H1 (cell line): ENCODE data around the gene FASTKD3. TPM values are rescaled to one million over a fixed set of nuclear protein-coding genes. Genes with fewer than 3 reads are reported as not detected.

Experiments used
- CTCF ChIA-PET: fragments of 300-600 bp; sonication (Branson Sonifier 250); formaldehyde crosslinking; loops from one replicate; lab custom pipeline; 2021; ENCODE audit not compliant: partially characterized antibody; lab: Charles Lee
- POLR2A ChIA-PET: fragments of 300-600 bp; sonication (Branson Sonifier 250); formaldehyde crosslinking; loops from one replicate; lab custom pipeline; 2021; ENCODE audit warnings: inconsistent platforms; ENCODE audit not compliant: partially characterized antibody; lab: Charles Lee
- DNase-seq, 2 experiments: peaks; one replicate each; pipeline versions ENCODE4 v3.0.0 to v3.0.0-alpha.2; 2010 to 2022; ENCODE audit warnings: low spot score in 2 of 2, low read depth in 1 of 2, mixed read lengths in 1 of 2
- FAIRE-seq: peaks from 2 replicates; lab custom pipeline; 2011; peaks lifted over from hg19 to GRCh38; lab: Jason Lieb, UNC
- H2AFZ ChIP-seq: 2 replicates; pipeline ENCODE4 v1.8.1; 2012; ENCODE audit warnings: low read length, inconsistent platforms
- H2AK5ac ChIP-seq: 2 replicates; pipeline ENCODE4 v1.6.1; 2013; ENCODE audit warnings: low read depth, low read length
- H2BK120ac ChIP-seq: replicated peaks from 2 replicates; pipeline ENCODE3; 2013; ENCODE audit warnings: low read depth, low read length, inconsistent platforms
- H2BK12ac ChIP-seq: 2 replicates; pipeline ENCODE4 v1.6.1; 2013; ENCODE audit warnings: low read depth, low read length
- H2BK15ac ChIP-seq: 2 replicates; pipeline ENCODE4 v1.6.1; 2013; ENCODE audit warnings: low read length
- H2BK20ac ChIP-seq: 2 replicates; pipeline ENCODE4 v1.6.1; 2013; ENCODE audit warnings: low read length
- H2BK5ac ChIP-seq: 2 replicates; pipeline ENCODE4 v1.6.1; 2013; ENCODE audit warnings: low read depth, low read length
- H3K14ac ChIP-seq: 2 replicates; pipeline ENCODE4 v1.6.1; 2013; ENCODE audit warnings: inconsistent platforms; ENCODE audit not compliant: insufficient read length
- H3K18ac ChIP-seq: 2 replicates; pipeline ENCODE4 v1.6.1; 2013; ENCODE audit warnings: low read length; ENCODE audit errors: extremely low read depth
- H3K23ac ChIP-seq: 2 replicates; pipeline ENCODE4 v1.6.1; 2013; ENCODE audit warnings: inconsistent platforms; ENCODE audit not compliant: insufficient read length
- H3K23me2 ChIP-seq: 2 replicates; pipeline ENCODE4 v1.6.1; 2013; ENCODE audit warnings: low read depth, low read length
- H3K27ac ChIP-seq: 2 replicates; pipeline ENCODE4 v1.6.1; 2011; ENCODE audit warnings: low read depth, low read length, inconsistent platforms
- H3K27me3 ChIP-seq, 4 experiments: replicated peaks in 1 of 4; 1 replicate in 1 of 4; 2 replicates in 3 of 4; pipeline versions ENCODE4 v1.6.1 to v1.8.1; 2011 to 2013; ENCODE audit warnings: low read length in 3 of 4, mild to moderate bottlenecking in 3 of 4, inconsistent platforms in 2 of 4, mixed read lengths in 2 of 4, moderate library complexity in 1 of 4; ENCODE audit not compliant: control insufficient read depth in 3 of 4, insufficient read depth in 3 of 4; ENCODE audit errors: extremely low read depth in 1 of 4
- H3K36me3 ChIP-seq, 4 experiments: 2 replicates each; pipeline versions ENCODE4 v1.6.1 to v1.8.1; 2011 to 2013; ENCODE audit warnings: mild to moderate bottlenecking in 4 of 4, low read length in 3 of 4, moderate library complexity in 2 of 4, control low read depth in 1 of 4, inconsistent platforms in 1 of 4; ENCODE audit not compliant: insufficient read depth in 4 of 4, control insufficient read depth in 2 of 4
- H3K4ac ChIP-seq: replicated peaks from 2 replicates; pipeline ENCODE3; 2013; ENCODE audit warnings: low read length, low read depth, mixed read lengths, inconsistent platforms; ENCODE audit not compliant: insufficient read length
- H3K4me1 ChIP-seq, 4 experiments: replicated peaks in 1 of 4; 1 replicate in 1 of 4; 2 replicates in 3 of 4; pipeline versions ENCODE4 v1.6.1 to v1.8.1; 2011 to 2013; ENCODE audit warnings: low read length in 3 of 4, inconsistent platforms in 2 of 4, mixed read lengths in 1 of 4; ENCODE audit not compliant: insufficient read depth in 4 of 4, control insufficient read depth in 3 of 4
- H3K4me2 ChIP-seq, 2 experiments: 2 replicates each; pipeline versions ENCODE4 v1.6.1 to v1.8.1; 2011 to 2013; ENCODE audit warnings: low read depth in 2 of 2, low read length in 2 of 2, control low read depth in 1 of 2, inconsistent platforms in 1 of 2, mild to moderate bottlenecking in 1 of 2; ENCODE audit not compliant: insufficient read depth in 1 of 2
- H3K4me3 ChIP-seq, 4 experiments: fragments of 200-600, 300-600 bp in 1 of 4; sonication (generic), shearing (Covaris generic), sonication (Bioruptor Twin) in 1 of 4; 2 replicates each; pipeline versions ENCODE4 v1.5.1 to v1.8.1; 2011 to 2016; ENCODE audit warnings: low read length in 4 of 4, low read depth in 3 of 4, control low read depth in 2 of 4, inconsistent platforms in 2 of 4, mild to moderate bottlenecking in 2 of 4, mixed read lengths in 1 of 4, moderate library complexity in 1 of 4; ENCODE audit not compliant: insufficient read depth in 2 of 4; ENCODE audit errors: extremely low read depth in 1 of 4
- H3K56ac ChIP-seq: replicated peaks from 2 replicates; pipeline ENCODE3; 2013; ENCODE audit warnings: low read depth, mild to moderate bottlenecking, mixed read lengths, low read length, inconsistent platforms; ENCODE audit not compliant: insufficient read length
- H3K79me1 ChIP-seq: 2 replicates; pipeline ENCODE4 v1.6.1; 2013; ENCODE audit warnings: low read depth, low read length, control low read depth
- H3K79me2 ChIP-seq, 2 experiments: 2 replicates each; pipeline versions ENCODE4 v1.6.1 to v1.8.1; 2012 to 2013; ENCODE audit warnings: low read length in 2 of 2, mild to moderate bottlenecking in 2 of 2, inconsistent platforms in 1 of 2; ENCODE audit not compliant: insufficient read depth in 2 of 2, control insufficient read depth in 1 of 2
- H3K9ac ChIP-seq, 4 experiments: replicated peaks in 1 of 4; 1 replicate in 1 of 4; 2 replicates in 3 of 4; pipeline versions ENCODE4 v1.6.1 to v1.8.1; 2011 to 2013; ENCODE audit warnings: low read depth in 3 of 4, low read length in 3 of 4, control low read depth in 2 of 4, mild to moderate bottlenecking in 2 of 4, moderate library complexity in 2 of 4, inconsistent platforms in 1 of 4; ENCODE audit errors: extremely low read depth in 1 of 4
- H3K9me3 ChIP-seq, 2 experiments: 2 replicates each; pipeline versions ENCODE4 v1.6.1 to v1.8.1; 2012 to 2013; ENCODE audit warnings: mild to moderate bottlenecking in 2 of 2, moderate library complexity in 2 of 2, control low read depth in 1 of 2, inconsistent platforms in 1 of 2, low read depth in 1 of 2, low read length in 1 of 2, mixed read lengths in 1 of 2; ENCODE audit not compliant: insufficient read depth in 2 of 2
- H4K20me1 ChIP-seq, 2 experiments: replicated peaks in 1 of 2; 2 replicates each; pipeline versions ENCODE3 to v1.8.1; 2011 to 2013; ENCODE audit warnings: inconsistent platforms in 2 of 2, low read length in 2 of 2, mild to moderate bottlenecking in 1 of 2; ENCODE audit not compliant: insufficient read depth in 2 of 2, control insufficient read depth in 1 of 2
- H4K5ac ChIP-seq: 2 replicates; pipeline ENCODE4 v1.6.1; 2013; ENCODE audit warnings: low read length, low read depth, mixed read lengths, inconsistent platforms; ENCODE audit not compliant: insufficient read length
- H4K8ac ChIP-seq: 2 replicates; pipeline ENCODE4 v1.8.0; 2013; ENCODE audit warnings: mild to moderate bottlenecking, moderate library complexity, low read length, inconsistent platforms; ENCODE audit not compliant: insufficient read depth; ENCODE audit errors: extremely low read depth
- H4K91ac ChIP-seq: replicated peaks from 2 replicates; pipeline ENCODE3; 2013; ENCODE audit warnings: low read length, mixed read lengths, inconsistent platforms; ENCODE audit not compliant: insufficient read length
- POLR2A ChIP-seq, 2 experiments: IDR thresholded peaks; 1 replicate in 1 of 2; 2 replicates in 1 of 2; pipeline ENCODE4 v1.6.1; 2011; ENCODE audit warnings: low read depth in 2 of 2, low read length in 2 of 2, mild to moderate bottlenecking in 2 of 2; ENCODE audit errors: control extremely low read depth in 1 of 2
- TAF7 ChIP-seq: optimal IDR thresholded peaks from 2 replicates; pipeline ENCODE3; 2011; ENCODE audit warnings: low read depth, mild to moderate bottlenecking, inconsistent platforms, low read length, moderate library complexity, borderline replicate concordance
- WGBS, 2 experiments: shearing (Covaris generic) in 1 of 2; methylation state at CpG; one replicate each; pipeline versions ENCODE4 v1.1.6 to v1.1.7; 2013 to 2015; ENCODE audit warnings: low lambda C conversion rate in 2 of 2, mixed read lengths in 2 of 2, inconsistent platforms in 1 of 2, low coverage in 1 of 2, missing lambda C conversion rate in 1 of 2; ENCODE audit not compliant: insufficient replicate concordance in 2 of 2, insufficient coverage in 1 of 2, insufficient read length in 1 of 2; ENCODE audit errors: extremely low coverage in 1 of 2, missing lambda C conversion rate in 1 of 2; 5-methylcytosine and 5-hydroxymethylcytosine counted together
- polyA plus RNA-seq, 7 experiments: library from polyadenylated mRNA; depleted of rRNA in 3 of 7; stranded (reverse) in 5 of 7; unstranded in 2 of 7; fragments of >200 nt in 5 of 7; fragments of 200-250 nt in 2 of 7; gene quantifications; 1 replicate in 5 of 7; 2 replicates in 1 of 7; 4 replicates in 1 of 7; pipeline versions ENCODE4 v1.2.1 to v1.2.3, GENCODE V29; 2011 to 2013; ENCODE audit warnings: missing spikeins in 2 of 7, mixed read lengths in 2 of 7
- total RNA-seq: library from RNA; stranded (reverse); fragmentation: NEBNext Ultra II Directional; extraction: Animal tissue kit (Norgen Biotek cat#: 25700); gene quantifications from 2 replicates; pipeline ENCODE4 v1.2.1, GENCODE V29; 2021

Gene FASTKD3
- total and polyA plus RNA-seq, 2 of the 8 experiments (the other 6 are each of a cell fraction or from before 2014, with no cell fraction given) = 5.6 to 7.6 TPM

DNA sequence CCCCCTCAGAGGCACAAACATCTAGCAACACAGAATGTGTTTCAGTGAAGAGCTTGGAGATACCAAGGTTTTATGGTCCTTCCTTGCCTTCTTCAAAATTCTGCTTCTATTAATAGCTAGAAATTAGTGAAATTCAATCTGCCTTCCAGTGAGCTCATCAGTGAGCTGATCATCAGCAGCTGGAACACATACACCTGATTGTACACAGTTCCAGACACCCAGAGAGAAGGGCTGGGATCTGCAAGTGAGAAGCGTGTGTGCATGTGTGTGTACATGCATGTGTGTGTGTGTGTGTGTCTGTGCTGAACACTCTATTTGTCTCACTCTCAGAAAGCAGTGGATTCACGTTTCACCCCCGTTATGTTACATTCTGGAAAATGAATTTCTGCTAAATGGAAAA, 46.4 kb downstream of the FASTKD3 start:
- Histone ChIP-seq H3K9ac (no peak overlapping the region), H2BK15ac (no peak overlapping the region), H3K79me1 (no peaks in the 10 kb centered on the region), H3K79me2 (no peaks in the 10 kb centered on the region), H3K27me3 (peaks cover 0 to 2% (median 0%) of the 10 kb centered on the region in 4 experiments; a peak in 1 of 7 replicates), H2AK5ac (no peak overlapping the region), H3K18ac (no peak overlapping the region), H3K14ac (no peak overlapping the region), H3K4me1 (no peaks in the 10 kb centered on the region), H2BK20ac (no peak overlapping the region), H3K4ac (no peak overlapping the region), H2BK5ac (no peak overlapping the region), H3K36me3 (peaks cover 0 to 39% (median 14%) of the 10 kb centered on the region in 4 experiments; a peak in 5 of 8 replicates), H2BK12ac (no peak overlapping the region), H3K9me3 (no peaks in the 10 kb centered on the region), H4K5ac (no peak overlapping the region), H2AFZ (no peak overlapping the region), H3K4me2 (no peak overlapping the region), H3K23me2 (no peaks in the 10 kb centered on the region), H3K27ac (no peak overlapping the region), H3K23ac (no peak overlapping the region), H3K4me3 (no peak overlapping the region), H4K20me1 (no peaks in the 10 kb centered on the region), H4K91ac (no peak overlapping the region), H4K8ac (no peak overlapping the region), H3K56ac (no peak overlapping the region), H2BK120ac (no peak overlapping the region)
- WGBS, 2 experiments = 68% methylated on average over 3 of the region's 3 CpGs; no CpG with 5 or more reads in 1 of the 2 experiments
- DNase-seq (no peak), FAIRE-seq (no peak)
- ChIA-PET POLR2A (no interaction called here), CTCF (interaction anchor here (0.9 to 1.5 kb wide), 4 partner anchors 11 to 1001 kb away, joined by 3 to 5 read pairs (median 4); partner anchors contain the start of gene CFAP90)
- TF ChIP-seq TAF7 (no peak), POLR2A (IDR thresholded peaks at IDR 0.05; ENCODE audit: control extremely low read depth in 1 of 2, low read depth in 2 of 2, low read length in 2 of 2) (peak in 1 of 2 experiments; percentile 31; a peak in 1 of 3 replicates)
